Esophagus squamous epithelium (tissue), 5 donors: Measurements from ENCODE around the gene TMEM141. TPM values are rescaled to one million over a fixed set of nuclear protein-coding genes. Genes with fewer than 3 reads are reported as not detected.
"Not testable (repeated sequence)": the region's sequence is repeated elsewhere in the genome, so short reads cannot be mapped to it uniquely, and the experiment has no call there.

Experiments used
- DNase-seq: peaks from one replicate; lab custom pipeline; 2025; lab: John Stamatoyannopoulos, UW
- H3K27ac ChIP-seq, 4 donors: fragments of 200-600 bp; sonication (generic); one replicate each; pipeline ENCODE4 v1.5.1; 2016 to 2019; ENCODE audit warnings: mild to moderate bottlenecking in 1 of 4
- H3K27me3 ChIP-seq, 4 donors: fragments of 200-600 bp; sonication (generic); 1 replicate in 3 of 4; 2 replicates in 1 of 4; pipeline versions ENCODE4 v1.5.1 to v1.6.0; 2017 to 2021; ENCODE audit warnings: antibody characterized with exemption in 1 of 4
- H3K36me3 ChIP-seq, 3 donors: fragments of 200-600 bp; sonication (generic); one replicate each; pipeline ENCODE4 v1.5.1; 2016 to 2019
- H3K4me1 ChIP-seq, 3 donors: fragments of 200-600 bp; sonication (generic); one replicate each; pipeline ENCODE4 v1.5.1; 2017 to 2019
- H3K4me3 ChIP-seq, 4 donors: fragments of 200-600 bp; sonication (generic); 1 replicate in 3 of 4; 2 replicates in 1 of 4; pipeline ENCODE4 v1.5.1; 2016 to 2019; ENCODE audit warnings: mild to moderate bottlenecking in 2 of 4, moderate library complexity in 1 of 4
- H3K9me3 ChIP-seq, 3 donors: fragments of 200-600 bp; sonication (generic); one replicate each; pipeline ENCODE4 v1.5.1; 2016 to 2019
- POLR2A ChIP-seq, 4 donors: fragments of 450-650 bp; IDR thresholded peaks; one replicate each; pipeline ENCODE4 v1.6.1; 2017; ENCODE audit warnings: antibody characterized with exemption in 4 of 4, mild to moderate bottlenecking in 4 of 4, moderate library complexity in 3 of 4
- WGBS, 2 donors: methylation state at CpG; one replicate each; pipeline ENCODE4 v1.1.5; 2018; 5-methylcytosine and 5-hydroxymethylcytosine counted together
- intact Hi-C: fragments of 100-400 bp; cut with DNase I; formaldehyde crosslinking; loops from one replicate; pipeline ENCODE4 v1.15.0; 2022
- total RNA-seq, 4 donors: library from RNA; depleted of rRNA; stranded (reverse); fragments of >200 nt; gene quantifications; one replicate each; pipeline ENCODE4 v1.1.0, GENCODE V29; 2016
- TF ChIP-seq, protein P1 (sequence below), 6 experiments: fragments of 450-650 bp in 4 of 6; fragments of 200-600 bp in 2 of 6; sonication (generic) in 2 of 6; IDR thresholded peaks; one replicate each; pipeline ENCODE4 v1.5.1; 2016 to 2019; ENCODE audit warnings: antibody characterized with exemption in 6 of 6, mild to moderate bottlenecking in 4 of 6, moderate library complexity in 4 of 6
- donor health status: DM: yes; HTN: yes; CAD: no.

Gene TMEM141
- total RNA-seq, 4 donors from 2014 or later = 109 to 129 (median 123) TPM

GRCh38 chr9:136751244-136751643, 39.9 kb upstream of the TMEM141 start:
- Histone ChIP-seq H3K4me3 (no peak overlapping the region), H3K36me3 (no peaks in the 10 kb centered on the region), H3K4me1 (peaks cover 0 to 10% (median 0%) of the 10 kb centered on the region in 3 donors), H3K27ac (no peak overlapping the region), H3K9me3 (peaks cover 0 to 19% (median 3%) of the 10 kb centered on the region in 3 donors), H3K27me3 (peaks cover 0 to 34% (median 0%) of the 10 kb centered on the region in 4 donors)
- intact Hi-C loops = no loop called here
- no peak for TF ChIP-seq POLR2A (IDR thresholded peaks at IDR 0.05)
- TF ChIP-seq, protein P1, sequence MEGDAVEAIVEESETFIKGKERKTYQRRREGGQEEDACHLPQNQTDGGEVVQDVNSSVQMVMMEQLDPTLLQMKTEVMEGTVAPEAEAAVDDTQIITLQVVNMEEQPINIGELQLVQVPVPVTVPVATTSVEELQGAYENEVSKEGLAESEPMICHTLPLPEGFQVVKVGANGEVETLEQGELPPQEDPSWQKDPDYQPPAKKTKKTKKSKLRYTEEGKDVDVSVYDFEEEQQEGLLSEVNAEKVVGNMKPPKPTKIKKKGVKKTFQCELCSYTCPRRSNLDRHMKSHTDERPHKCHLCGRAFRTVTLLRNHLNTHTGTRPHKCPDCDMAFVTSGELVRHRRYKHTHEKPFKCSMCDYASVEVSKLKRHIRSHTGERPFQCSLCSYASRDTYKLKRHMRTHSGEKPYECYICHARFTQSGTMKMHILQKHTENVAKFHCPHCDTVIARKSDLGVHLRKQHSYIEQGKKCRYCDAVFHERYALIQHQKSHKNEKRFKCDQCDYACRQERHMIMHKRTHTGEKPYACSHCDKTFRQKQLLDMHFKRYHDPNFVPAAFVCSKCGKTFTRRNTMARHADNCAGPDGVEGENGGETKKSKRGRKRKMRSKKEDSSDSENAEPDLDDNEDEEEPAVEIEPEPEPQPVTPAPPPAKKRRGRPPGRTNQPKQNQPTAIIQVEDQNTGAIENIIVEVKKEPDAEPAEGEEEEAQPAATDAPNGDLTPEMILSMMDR (IDR thresholded peaks at IDR 0.05) = no peak
- DNase-seq = no peak
- 83 to 87% methylated on average over 1 of the region's 1 CpG for WGBS, 2 donors

GRCh38 chr9:136751814-136752213, 39.3 kb upstream of the TMEM141 start:
- intact Hi-C loops = no loop called here
- Histone ChIP-seq H3K27me3 (peaks cover 0 to 29% (median 0%) of the 10 kb centered on the region in 4 donors), H3K4me1 (peaks cover 0 to 10% (median 0%) of the 10 kb centered on the region in 3 donors), H3K4me3 (no peak overlapping the region), H3K27ac (no peak overlapping the region), H3K9me3 (peaks cover 0 to 23% (median 3%) of the 10 kb centered on the region in 3 donors), H3K36me3 (no peaks in the 10 kb centered on the region)
- no peak for DNase-seq
- no peak for TF ChIP-seq POLR2A (IDR thresholded peaks at IDR 0.05)
- TF ChIP-seq, protein P1 (IDR thresholded peaks at IDR 0.05) = no peak

- intact Hi-C loops = no loop called here
- H3K4me1 ChIP-seq = peaks cover 0 to 3% (median 0%) of the 10 kb centered on the region in 3 donors
- WGBS, 2 donors = 89 to 92% methylated on average over 3 to 14 of the region's 31 CpGs
- H3K36me3 ChIP-seq = no peaks in the 10 kb centered on the region
- H3K27ac ChIP-seq = no peak overlapping the region
- TF ChIP-seq, protein P1 (IDR thresholded peaks at IDR 0.05) = no peak
- TF ChIP-seq POLR2A (IDR thresholded peaks at IDR 0.05) = no peak
- no peak overlapping the region for H3K4me3 ChIP-seq
- DNase-seq = no peak
- peaks cover 0 to 40% (median 0%) of the 10 kb centered on the region in 4 donors for H3K27me3 ChIP-seq
- peaks cover 0 to 23% (median 3%) of the 10 kb centered on the region in 3 donors for H3K9me3 ChIP-seq
Observed at GRCh38 chr9:136753371-136754058, 37.6 kb upstream of the TMEM141 start.

- no peaks in the 10 kb centered on the region for H3K36me3 ChIP-seq
- no peak for TF ChIP-seq POLR2A (IDR thresholded peaks at IDR 0.05)
- TF ChIP-seq, protein P1 (IDR thresholded peaks at IDR 0.05) = no peak
- peaks cover 0 to 23% (median 3%) of the 10 kb centered on the region in 3 donors for H3K9me3 ChIP-seq
- peaks cover 0 to 42% (median 0%) of the 10 kb centered on the region in 4 donors for H3K27me3 ChIP-seq
- 54 to 100% methylated on average over 1 to 10 of the region's 17 CpGs for WGBS, 2 donors
- H3K4me3 ChIP-seq = no peak overlapping the region
- H3K27ac ChIP-seq = no peak overlapping the region
- no peak for DNase-seq
- H3K4me1 ChIP-seq = no peaks in the 10 kb centered on the region
- intact Hi-C loops = no loop called here
Observed at GRCh38 chr9:136754059-136754572, 37.0 kb upstream of the TMEM141 start.

GRCh38 chr9:136754626-136755301, 36.4 kb upstream of the TMEM141 start:
- Histone ChIP-seq H3K4me1 (no peaks in the 10 kb centered on the region), H3K27me3 (peaks cover 0 to 49% (median 0%) of the 10 kb centered on the region in 4 donors), H3K27ac (no peak overlapping the region), H3K36me3 (no peaks in the 10 kb centered on the region), H3K9me3 (peaks cover 0 to 23% (median 3%) of the 10 kb centered on the region in 3 donors), H3K4me3 (no peak overlapping the region)
- intact Hi-C loops = no loop called here
- 73 to 80% methylated on average over 6 to 12 of the region's 24 CpGs for WGBS, 2 donors
- TF ChIP-seq, protein P1 (IDR thresholded peaks at IDR 0.05) = no peak
- TF ChIP-seq POLR2A (IDR thresholded peaks at IDR 0.05) = no peak
- no peak for DNase-seq

DNA sequence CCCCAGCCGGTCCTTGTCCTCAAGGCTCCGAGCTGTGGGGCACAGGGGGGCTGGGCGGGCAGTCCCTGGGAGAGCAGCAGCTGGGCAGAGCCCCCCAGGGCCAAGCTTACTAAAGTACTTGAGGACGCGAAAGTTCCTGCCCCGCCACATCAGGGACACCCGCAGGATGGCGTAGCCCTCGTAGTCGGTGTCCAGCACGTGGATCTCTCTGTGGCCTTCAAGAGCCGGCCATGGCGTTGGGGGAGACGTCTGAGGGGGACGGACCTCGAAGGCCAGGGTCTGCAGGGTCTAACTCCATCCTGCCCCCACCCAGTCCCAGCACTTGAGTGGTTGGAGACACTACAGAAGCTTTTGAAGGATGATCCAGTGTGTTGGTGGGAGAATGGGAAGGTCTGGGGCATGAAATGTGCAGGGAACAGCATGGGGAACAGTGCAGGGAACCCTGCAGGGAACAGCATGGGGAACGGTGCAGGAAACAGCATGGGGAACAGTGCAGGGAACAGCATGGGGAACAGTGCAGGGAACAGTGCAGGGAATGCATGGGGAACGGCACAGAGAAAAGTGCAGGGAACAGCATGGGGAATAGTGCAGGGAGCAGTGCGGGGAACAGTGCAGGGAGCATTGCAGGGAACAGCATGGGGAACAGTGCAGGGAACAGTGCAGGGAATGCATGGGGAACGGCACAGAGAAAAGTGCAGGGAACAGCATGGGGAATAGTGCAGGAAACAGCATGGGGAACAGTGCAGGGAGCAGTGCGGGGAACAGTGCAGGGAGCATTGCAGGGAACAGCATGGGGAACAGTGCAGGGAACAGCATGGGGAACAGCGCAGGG, 35.6 kb upstream of the TMEM141 start:
- H3K27me3 ChIP-seq = peaks cover 0 to 56% (median 0%) of the 10 kb centered on the region in 4 donors
- DNase-seq, H3K36me3 ChIP-seq, H3K4me1 ChIP-seq, H3K4me3 ChIP-seq, H3K27ac ChIP-seq, intact Hi-C loops: not testable (repeated sequence)
- peaks cover 0 to 23% (median 3%) of the 10 kb centered on the region in 3 donors for H3K9me3 ChIP-seq
- WGBS, 2 donors = 87 to 88% methylated on average over 16 to 17 of the region's 22 CpGs
